Spleen (tissue), 11 donors: ENCODE results near the gene SORCS2. TPM values are rescaled to one million over a fixed set of nuclear protein-coding genes. Genes with fewer than 3 reads are reported as not detected.

Experiments
- DNase-seq: peaks from one replicate; pipeline ENCODE4 v3.0.0-alpha.2; 2020
- H3K27ac ChIP-seq, 8 donors: fragments of 200-600 bp; sonication (generic) in 7 of 8; 1 replicate in 4 of 8; 2 replicates in 4 of 8; pipeline versions ENCODE4 v1.5.0 to v1.8.0; 2016 to 2021; ENCODE audit warnings: inconsistent platforms in 4 of 8, mild to moderate bottlenecking in 4 of 8, moderate library complexity in 1 of 8
- H3K27me3 ChIP-seq, 7 donors: fragments of 200-600 bp; sonication (generic) in 6 of 7; replicated peaks in 1 of 7; 1 replicate in 4 of 7; 2 replicates in 3 of 7; pipeline versions ENCODE4 v1.5.0 to v1.8.0; 2016 to 2021; ENCODE audit warnings: inconsistent platforms in 3 of 7, mild to moderate bottlenecking in 1 of 7
- H3K36me3 ChIP-seq, 6 donors: fragments of 200-600 bp; sonication (generic) in 5 of 6; 1 replicate in 4 of 6; 2 replicates in 2 of 6; pipeline versions ENCODE4 v1.5.0 to v1.8.0; 2016 to 2021; ENCODE audit warnings: inconsistent platforms in 2 of 6
- H3K4me1 ChIP-seq, 6 donors: fragments of 200-600 bp; sonication (generic) in 5 of 6; 1 replicate in 3 of 6; 2 replicates in 3 of 6; pipeline versions ENCODE4 v1.5.0 to v1.8.0; 2016 to 2021; ENCODE audit warnings: inconsistent platforms in 3 of 6
- H3K4me3 ChIP-seq, 8 donors: fragments of 200-600 bp; sonication (generic) in 7 of 8; 1 replicate in 4 of 8; 2 replicates in 4 of 8; pipeline versions ENCODE4 v1.5.0 to v1.8.0; 2016 to 2021; ENCODE audit warnings: inconsistent platforms in 4 of 8, mild to moderate bottlenecking in 4 of 8, moderate library complexity in 2 of 8
- H3K9me3 ChIP-seq, 8 donors: fragments of 200-600 bp; sonication (generic) in 7 of 8; 1 replicate in 4 of 8; 2 replicates in 4 of 8; pipeline versions ENCODE4 v1.5.0 to v1.8.0; 2016 to 2021; ENCODE audit warnings: inconsistent platforms in 4 of 8
- CTCF ChIP-seq, 11 experiments: fragments of 200-600 bp in 7 of 11; fragments of 450-650 bp in 4 of 11; sonication (generic) in 4 of 11; IDR thresholded peaks in 8 of 11; conservative IDR thresholded peaks in 3 of 11; 1 replicate in 7 of 11; 2 replicates in 4 of 11; pipeline versions ENCODE4 v1.4.0 to v1.8.0; 2016 to 2021; ENCODE audit warnings: antibody characterized with exemption in 11 of 11, inconsistent platforms in 4 of 11, mild to moderate bottlenecking in 1 of 11
- POLR2A ChIP-seq, 3 donors: fragments of 450-650 bp; IDR thresholded peaks; one replicate each; pipeline ENCODE4 v1.5.1; 2017; ENCODE audit warnings: antibody characterized with exemption in 3 of 3, mild to moderate bottlenecking in 1 of 3
- POLR2AphosphoS5 ChIP-seq, 3 donors: sonication (generic); formaldehyde crosslinking; IDR thresholded peaks; one replicate each; pipeline ENCODE4 v1.5.1; 2017; ENCODE audit warnings: antibody characterized with exemption in 3 of 3
- WGBS, 5 donors: extraction: QIAGEN DNeasy Blood & Tissue Kit in 3 of 5; methylation state at CpG; one replicate each; pipeline versions ENCODE4 v1.1.5 to v1.1.7; 2013 to 2018; 5-methylcytosine and 5-hydroxymethylcytosine counted together
- intact Hi-C: fragments of 100-400 bp; cut with DNase I; formaldehyde crosslinking; loops from one replicate; pipeline ENCODE4 v1.15.0; 2023; ENCODE audit warnings: low total_unique reads
- polyA plus RNA-seq, 3 donors: library from polyadenylated mRNA; stranded (reverse); fragments of 200-250 nt; gene quantifications; one replicate each; pipeline ENCODE4 v1.2.1, GENCODE V29; 2013
- total RNA-seq, 7 donors: library from RNA; depleted of rRNA in 3 of 7; stranded (reverse); fragments of >200 nt in 3 of 7; fragmentation: NEBNext Ultra II Directional in 4 of 7; extraction: Animal tissue kit (Norgen Biotek cat#: 25700) in 4 of 7; gene quantifications; one replicate each; pipeline versions ENCODE4 v1.1.0 to v1.2.1, GENCODE V29; 2016 to 2021
- donor health status: healthy with polysubstance abuse.
- donor health status: DM: no; HTN: no; CAD: no; lungs with moderate emphysema.
- donor health status: DM: no; HTN: no; CAD: no.
- donor health status: Bipolar disorder and iron deficiency.
- donor health status: healthy.
- donor health status: DM: no; HTN: no; CAD: no.
- donor health status: DM: yes; HTN: yes; CAD: no.

SORCS2 gene
- total and polyA plus RNA-seq, 10 donors: 0.33 to 1.6 (median 0.60) TPM

- DNase-seq: peak; percentile 36
- intact Hi-C loops: no loop called here
Measured at GRCh38 chr4:7172508-7172907, 19.8 kb upstream of the SORCS2 start.

GRCh38 chr4:7172946-7173345 is 19.4 kb upstream of the SORCS2 start:
- DNase-seq: no peak
- no peaks in the 10 kb centered on the region for H3K9me3 ChIP-seq
- no peaks in the 10 kb centered on the region for H3K36me3 ChIP-seq
- H3K4me3 ChIP-seq: no peak overlapping the region
- intact Hi-C loops: no loop called here
- peaks cover 0 to 9% (median 3%) of the 10 kb centered on the region in 6 donors for H3K4me1 ChIP-seq
- 83 to 89% (median 88%) methylated on average over 13 of the region's 13 CpGs for WGBS, 5 donors
- H3K27ac ChIP-seq: no peak overlapping the region
- H3K27me3 ChIP-seq: no peaks in the 10 kb centered on the region
- no peak for TF ChIP-seq CTCF (IDR thresholded peaks at IDR 0.05 in 8 of 11, conservative IDR thresholded peaks at IDR 0.05 in 3 of 11)
- TF ChIP-seq POLR2A (IDR thresholded peaks at IDR 0.05): no peak
- no peak for TF ChIP-seq POLR2AphosphoS5 (IDR thresholded peaks at IDR 0.05)

More at GRCh38 chr4:7172508-7172907, 19.8 kb upstream of the SORCS2 start:
- H3K27me3 ChIP-seq: no peaks in the 10 kb centered on the region
- H3K4me3 ChIP-seq: no peak overlapping the region
- H3K9me3 ChIP-seq: no peaks in the 10 kb centered on the region
- WGBS, 5 donors: 77 to 93% (median 90%) methylated on average over 6 of the region's 6 CpGs
- no peaks in the 10 kb centered on the region for H3K36me3 ChIP-seq
- peaks cover 0 to 9% (median 3%) of the 10 kb centered on the region in 6 donors for H3K4me1 ChIP-seq
- no peak overlapping the region for H3K27ac ChIP-seq
- TF ChIP-seq POLR2AphosphoS5 (IDR thresholded peaks at IDR 0.05) (no peak), CTCF (IDR thresholded peaks at IDR 0.05 in 8 of 11, conservative IDR thresholded peaks at IDR 0.05 in 3 of 11) (no peak), POLR2A (IDR thresholded peaks at IDR 0.05) (no peak)

- intact Hi-C loops: no loop called here
- DNase-seq: no peak
- H3K27me3 ChIP-seq: no peaks in the 10 kb centered on the region
Measured at GRCh38 chr4:7173841-7174449, 18.4 kb upstream of the SORCS2 start.

More at GRCh38 chr4:7173841-7174449, 18.4 kb upstream of the SORCS2 start:
- H3K9me3 ChIP-seq: peaks cover 0 to 4% (median 2%) of the 10 kb centered on the region in 8 donors
- H3K27ac ChIP-seq: no peak overlapping the region
- 56 to 79% (median 72%) methylated on average over 9 of the region's 9 CpGs for WGBS, 5 donors
- no peak overlapping the region for H3K4me3 ChIP-seq
- H3K36me3 ChIP-seq: no peaks in the 10 kb centered on the region
- H3K4me1 ChIP-seq: peaks cover 0 to 5% (median 2%) of the 10 kb centered on the region in 6 donors
- TF ChIP-seq POLR2A (IDR thresholded peaks at IDR 0.05) (no peak), CTCF (IDR thresholded peaks at IDR 0.05 in 8 of 11, conservative IDR thresholded peaks at IDR 0.05 in 3 of 11) (no peak), POLR2AphosphoS5 (IDR thresholded peaks at IDR 0.05) (no peak)
